Suppressor macrophage (primary cell): Measurements from ENCODE around the gene PEX13.
A peak's percentile ranks its signal among the peaks of the same experiment; 100 is the strongest.
"Not testable (repeated sequence)": the region's sequence is repeated elsewhere in the genome, so short reads cannot be mapped to it uniquely, and the experiment has no call there.

Source experiments
- DNase-seq, 4 experiments: peaks; one replicate each; pipeline ENCODE4 v3.0.0-alpha.2; 2020 to 2022
- total RNA-seq, 17 experiments: gene quantifications; one replicate each; lab custom pipeline; 2026; ENCODE audit warnings: mixed read lengths in 6 of 17, inconsistent platforms in 3 of 17; lab: John Stamatoyannopoulos, UW

Gene PEX13
- total RNA-seq = 15.4 to 51.3 (median 30.4) reads per million in 17 experiments

- peak; percentile 65 to 86 (median 75) for DNase-seq
These were observed at the start of gene PEX13, which contains the start of gene PUS10 for GRCh38 chr2:61017556-61018317. Gene PEX13, plus strand, starts transcription at chr2:61017720. Its CDS starts 40 bp downstream, at chr2:61017760. Gene PUS10, minus strand, starts transcription at chr2:61018255. Its CDS starts 6,365 bp downstream, at chr2:61011890.

- no peak for DNase-seq
These were observed 44.4 kb upstream of the PEX13 start for GRCh38 chr2:60972889-60973656.

GRCh38 chr2:60973705-60974104 lies 43.8 kb upstream of the PEX13 start:
- no peak for DNase-seq

GRCh38 chr2:60974652-60975051 lies 42.9 kb upstream of the PEX13 start:
- no peak for DNase-seq

GRCh38 chr2:60976256-60976850 lies 41.2 kb upstream of the PEX13 start:
- DNase-seq = no peak

GRCh38 chr2:60976875-60977561 lies 40.5 kb upstream of the PEX13 start:
- DNase-seq = no peak

GRCh38 chr2:60977562-60977895 lies 40.0 kb upstream of the PEX13 start:
- DNase-seq = no peak

GRCh38 chr2:60979231-60979630 lies 38.3 kb upstream of the PEX13 start:
- DNase-seq = peak in 2 of 4 experiments; percentile 15 to 27

- no peak for DNase-seq
These were observed 37.3 kb upstream of the PEX13 start for GRCh38 chr2:60980071-60980815.

- not testable (repeated sequence) for DNase-seq
These were observed 35.5 kb upstream of the PEX13 start for GRCh38 chr2:60982066-60982465.

GRCh38 chr2:60984720-60985119 lies 32.8 kb upstream of the PEX13 start:
- peak in 2 of 4 experiments; percentile 64 to 71 for DNase-seq

- DNase-seq = no peak
These were observed 30.5 kb upstream of the PEX13 start for GRCh38 chr2:60987041-60987440.

- not testable (repeated sequence) for DNase-seq
These were observed 29.9 kb upstream of the PEX13 start for GRCh38 chr2:60987656-60988055.

GRCh38 chr2:60989259-60989658 lies 28.3 kb upstream of the PEX13 start:
- no peak for DNase-seq

- DNase-seq = no peak
These were observed 25.9 kb upstream of the PEX13 start for GRCh38 chr2:60991644-60992043.

GRCh38 chr2:60992985-60993392 lies 24.5 kb upstream of the PEX13 start:
- peak; percentile 77 to 95 (median 88) for DNase-seq

- peak in 1 of 4 experiments; percentile 16 for DNase-seq
These were observed 23.4 kb upstream of the PEX13 start for GRCh38 chr2:60994131-60994530.

- peak in 3 of 4 experiments; percentile 38 to 83 (median 71) for DNase-seq
These were observed 18.6 kb upstream of the PEX13 start for GRCh38 chr2:60998628-60999545.

GRCh38 chr2:61005736-61006135 lies 11.8 kb upstream of the PEX13 start:
- DNase-seq = no peak

GRCh38 chr2:61006486-61007105 lies 10.9 kb upstream of the PEX13 start:
- no peak for DNase-seq
